GM19351 (cell line): ENCODE measurements around the gene KRTAP5-9.
"Not testable (repeated sequence)": the region's sequence is repeated elsewhere in the genome, so short reads cannot be mapped to it uniquely, and the experiment has no call there.

ENCODE experiments used
- ATAC-seq: cut with Tn5 transposase; IDR thresholded peaks from one replicate; pipeline ENCODE4 v1.9.1; 2021; ENCODE audit warnings: mild to moderate bottlenecking, moderate library complexity; ENCODE audit not compliant: unreplicated experiment

Gene KRTAP5-9

GRCh38 chr11:71548120-71548519 lies at the start of gene KRTAP5-9:
Gene KRTAP5-9, plus strand, starts transcription at chr11:71548420. Its CDS starts 238 bp downstream, at chr11:71548658.
- no peak for ATAC-seq

- ATAC-seq: no peak
These were observed 49.1 kb upstream of the KRTAP5-9 start for GRCh38 chr11:71499125-71499524.

- ATAC-seq: no peak
These were observed 48.7 kb upstream of the KRTAP5-9 start for GRCh38 chr11:71499546-71499945.

GRCh38 chr11:71500601-71501021 lies 47.6 kb upstream of the KRTAP5-9 start:
- ATAC-seq: no peak

GRCh38 chr11:71501071-71501985 lies 46.9 kb upstream of the KRTAP5-9 start:
- no peak for ATAC-seq

- ATAC-seq: no peak
These were observed 46.2 kb upstream of the KRTAP5-9 start for GRCh38 chr11:71502026-71502425.

- ATAC-seq: no peak
These were observed 45.3 kb upstream of the KRTAP5-9 start for GRCh38 chr11:71502871-71503435.

GRCh38 chr11:71504531-71504930 lies 43.7 kb upstream of the KRTAP5-9 start:
- no peak for ATAC-seq

- ATAC-seq: no peak
These were observed 43.2 kb upstream of the KRTAP5-9 start for GRCh38 chr11:71505001-71505400.

GRCh38 chr11:71505781-71506180 lies 42.4 kb upstream of the KRTAP5-9 start:
- ATAC-seq: no peak

- no peak for ATAC-seq
These were observed 41.1 kb upstream of the KRTAP5-9 start for GRCh38 chr11:71507102-71507501.

GRCh38 chr11:71518506-71519471 lies 29.4 kb upstream of the KRTAP5-9 start:
- ATAC-seq: no peak

GRCh38 chr11:71519546-71519945 lies 28.7 kb upstream of the KRTAP5-9 start:
- ATAC-seq: no peak

- ATAC-seq: no peak
These were observed 22.9 kb upstream of the KRTAP5-9 start for GRCh38 chr11:71525188-71525937.

- ATAC-seq: no peak
These were observed 22.2 kb upstream of the KRTAP5-9 start for GRCh38 chr11:71525938-71526495.

GRCh38 chr11:71526796-71527575 lies 21.2 kb upstream of the KRTAP5-9 start, which contains the start of gene KRTAP5-7:
Gene KRTAP5-7, plus strand, starts transcription at chr11:71527267. Its CDS starts 34 bp downstream, at chr11:71527301.
- not testable (repeated sequence) for ATAC-seq

- no peak for ATAC-seq
These were observed 20.5 kb upstream of the KRTAP5-9 start for GRCh38 chr11:71527576-71528210.

- no peak for ATAC-seq
These were observed 17.6 kb upstream of the KRTAP5-9 start for GRCh38 chr11:71530602-71531001.
